B cell (primary cell): ENCODE results near the gene TSPAN16. TPM values are rescaled to one million over a fixed set of nuclear protein-coding genes. Genes with fewer than 3 reads are reported as not detected.
A peak's percentile ranks its signal among the peaks of the same experiment; 100 is the strongest.
"Not testable (repeated sequence)": the region's sequence is repeated elsewhere in the genome, so short reads cannot be mapped to it uniquely, and the experiment has no call there.

Experiments used
- ATAC-seq: fragments of 200-7000 bp; cut with Tn5 transposase; one replicate; pipeline ENCODE4 v1.10.0; 2021; ENCODE audit warnings: low read depth, mild to moderate bottlenecking, moderate number of reproducible peaks, moderate library complexity
- CTCF ChIA-PET: fragments of 350-600 bp; sonication (Branson Sonifier 250); formaldehyde crosslinking; loops from one replicate; lab custom pipeline; 2021; ENCODE audit warnings: antibody characterized with exemption, inconsistent platforms; lab: Charles Lee
- POLR2A ChIA-PET: fragments of 350-600 bp; sonication (Branson Sonifier 250); formaldehyde crosslinking; loops from one replicate; lab custom pipeline; 2021; ENCODE audit warnings: antibody characterized with exemption; lab: Charles Lee
- DNase-seq: peaks from one replicate; pipeline ENCODE4 v3.0.0; 2013
- H2AFZ ChIP-seq: 2 replicates; pipeline ENCODE4 v1.6.1; 2012; ENCODE audit warnings: mild to moderate bottlenecking, low read depth, low read length; ENCODE audit not compliant: insufficient read depth, poor library complexity, severe bottlenecking
- H3K27ac ChIP-seq, 2 donors: 1 replicate in 1 of 2; 2 replicates in 1 of 2; pipeline ENCODE4 v1.5.1; 2012 to 2013; ENCODE audit warnings: low read length in 2 of 2, mild to moderate bottlenecking in 2 of 2, moderate library complexity in 1 of 2
- H3K27me3 ChIP-seq, 4 experiments: fragments of 200-600 bp in 1 of 4; sonication (generic) in 1 of 4; replicated peaks in 1 of 4; 1 replicate in 2 of 4; 2 replicates in 2 of 4; pipeline versions ENCODE4 v1.6.1 to v1.7.0; 2013 to 2016; ENCODE audit warnings: low read length in 3 of 4, mild to moderate bottlenecking in 2 of 4, mixed read lengths in 1 of 4, moderate library complexity in 1 of 4; ENCODE audit not compliant: insufficient read depth in 4 of 4, control insufficient read depth in 3 of 4; ENCODE audit errors: control extremely low read depth in 1 of 4
- H3K36me3 ChIP-seq, 2 experiments: replicated peaks in 1 of 2; 1 replicate in 1 of 2; 2 replicates in 1 of 2; pipeline versions ENCODE4 v1.6.1 to v1.7.1; 2013; ENCODE audit warnings: low read length in 1 of 2; ENCODE audit not compliant: insufficient read depth in 2 of 2, control insufficient read depth in 1 of 2; ENCODE audit errors: control extremely low read depth in 1 of 2, extremely low read depth in 1 of 2
- H3K4me1 ChIP-seq, 2 donors: fragments of 200-600 bp in 1 of 2; sonication (generic) in 1 of 2; 1 replicate in 1 of 2; 2 replicates in 1 of 2; pipeline versions ENCODE4 v1.5.1 to v1.6.1; 2013 to 2017; ENCODE audit warnings: low read length in 2 of 2; ENCODE audit not compliant: control insufficient read depth in 2 of 2, insufficient read depth in 2 of 2
- H3K4me2 ChIP-seq: replicated peaks from 2 replicates; pipeline ENCODE3; 2012; ENCODE audit warnings: mild to moderate bottlenecking, low read depth, low read length; ENCODE audit not compliant: poor library complexity, severe bottlenecking
- H3K4me3 ChIP-seq, 5 experiments: fragments of 200-600 bp in 1 of 5; sonication (generic) in 1 of 5; 1 replicate in 3 of 5; 2 replicates in 2 of 5; pipeline versions ENCODE4 v1.5.1 to v1.7.0; 2011 to 2016; ENCODE audit warnings: low read length in 4 of 5, mild to moderate bottlenecking in 4 of 5, low read depth in 2 of 5, control low read depth in 1 of 5, moderate library complexity in 1 of 5; ENCODE audit not compliant: insufficient read depth in 1 of 5; ENCODE audit errors: control extremely low read depth in 1 of 5, extremely low read depth in 1 of 5
- H3K79me2 ChIP-seq: fragments of 200-600 bp; sonication (generic); one replicate; pipeline ENCODE4 v1.6.0; 2016; ENCODE audit warnings: low read length; ENCODE audit not compliant: control insufficient read depth, insufficient read depth
- H3K9ac ChIP-seq: fragments of 200-600 bp; sonication (generic); 2 replicates; pipeline ENCODE4 v1.6.1; 2017; ENCODE audit warnings: mild to moderate bottlenecking, low read length, moderate library complexity
- H3K9me3 ChIP-seq, 3 donors: one replicate each; pipeline versions ENCODE4 v1.6.1 to v1.7.1; 2013; ENCODE audit warnings: low read length in 2 of 3; ENCODE audit not compliant: control insufficient read depth in 2 of 3, insufficient read depth in 1 of 3; ENCODE audit errors: control extremely low read depth in 1 of 3
- H4K20me1 ChIP-seq: 2 replicates; pipeline ENCODE4 v1.6.0; 2012; ENCODE audit warnings: mild to moderate bottlenecking, low read length; ENCODE audit not compliant: insufficient read depth, control insufficient read depth, poor library complexity, severe bottlenecking
- H3K27ac Mint-ChIP-seq: one replicate; pipeline ENCODE4 v1.8.0; 2021; ENCODE audit warnings: mixed read lengths
- H3K27me3 Mint-ChIP-seq: one replicate; pipeline ENCODE4 v1.8.0; 2021; ENCODE audit warnings: mixed read lengths
- H3K4me1 Mint-ChIP-seq: one replicate; pipeline ENCODE4 v1.8.0; 2021; ENCODE audit warnings: mixed read lengths
- H3K4me3 Mint-ChIP-seq: one replicate; pipeline ENCODE4 v1.8.0; 2021; ENCODE audit warnings: mixed read lengths
- H3K9me3 Mint-ChIP-seq: one replicate; pipeline ENCODE4 v1.8.0; 2022; ENCODE audit warnings: mixed read lengths; ENCODE audit not compliant: insufficient read depth
- EZH2 ChIP-seq: IDR thresholded peaks from 2 replicates; pipeline ENCODE4 v1.6.1; 2012; ENCODE audit warnings: borderline replicate concordance, low read depth, mild to moderate bottlenecking, moderate library complexity, low read length; ENCODE audit not compliant: insufficient read depth, poor library complexity, severe bottlenecking
- WGBS: methylation state at CpG from one replicate; pipeline ENCODE4 v1.1.5; 2013; ENCODE audit warnings: missing lambda C conversion rate; ENCODE audit not compliant: insufficient coverage; 5-methylcytosine and 5-hydroxymethylcytosine counted together
- intact Hi-C: fragments of 100-400 bp; cut with micrococcal nuclease; formaldehyde crosslinking; loops from one replicate; pipeline ENCODE4 v1.10.0; 2022
- polyA plus RNA-seq: library from polyadenylated mRNA; depleted of rRNA; stranded (reverse); fragments of >200 nt; gene quantifications from 2 replicates; pipeline ENCODE4 v1.2.3, GENCODE V29; 2012
- total RNA-seq, 2 donors: library from RNA; stranded (reverse); fragments of 120-200 nt in 1 of 2; gene quantifications; 1 replicate in 1 of 2; 2 replicates in 1 of 2; pipeline versions ENCODE4 v1.2.3 to v1.2.4, GENCODE V29; 2013 to 2022
- TF ChIP-seq, protein P1 (sequence below): fragments of 200-600 bp; IDR thresholded peaks from one replicate; pipeline ENCODE4 v1.8.0; 2022; ENCODE audit warnings: antibody characterized with exemption, mild to moderate bottlenecking

Gene TSPAN16
- total and polyA plus RNA-seq, 2 donors (not counting 1 experiment from before 2014, with no cell fraction given) = not detected

DNA sequence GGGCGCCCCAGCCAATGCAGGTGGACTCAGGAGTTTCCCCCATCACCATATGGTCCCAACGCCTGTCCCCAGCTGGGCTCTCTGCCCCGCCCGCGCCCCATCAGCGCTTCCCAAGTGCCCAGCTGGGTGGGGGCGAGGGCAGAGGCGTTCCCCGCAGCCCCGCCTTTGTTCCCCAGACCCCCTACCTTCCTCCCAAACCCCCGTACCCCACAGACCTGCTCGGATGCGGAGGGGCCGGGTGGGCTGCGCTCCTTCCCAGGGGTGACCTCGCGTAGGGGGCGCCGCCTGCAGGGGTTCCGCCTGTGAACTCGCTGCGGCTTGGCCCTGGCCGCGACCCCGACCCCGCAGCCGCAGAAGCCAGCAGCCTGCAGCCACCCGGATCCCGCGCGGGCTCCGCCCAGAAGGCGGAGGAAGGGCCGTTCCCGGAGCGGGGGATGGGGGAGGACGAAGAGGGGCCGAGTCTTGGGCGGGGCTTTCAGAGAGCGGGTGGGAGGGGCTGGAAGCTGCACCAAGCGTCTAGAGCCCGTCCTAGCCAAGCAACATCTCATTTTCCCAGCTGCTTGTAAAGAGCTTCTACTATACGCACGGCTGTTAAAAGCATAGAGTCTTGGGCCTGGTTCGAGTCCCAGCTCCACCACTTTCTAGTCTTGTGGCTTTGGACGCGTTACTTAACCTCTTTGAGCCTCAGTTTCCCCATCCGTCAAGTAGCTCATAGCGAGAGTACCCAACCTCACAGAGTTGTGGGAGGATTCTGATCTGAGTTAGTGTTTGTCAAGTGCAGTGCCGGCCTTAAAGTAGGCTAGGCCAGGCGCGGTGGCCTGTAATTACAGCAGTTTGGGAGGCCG lies 43.5 kb downstream of the TSPAN16 start, which contains the start of gene RAB3D:
Gene RAB3D, minus strand, starts transcription at position 404 of the 845 bp plus-strand sequence. CDS start 2,258 bp downstream, outside the sequence.
- H3K9ac ChIP-seq = peak within 1 kb of the TSS; percentile 67
- H3K79me2 ChIP-seq = no peaks in the 10 kb centered on the region
- peak within 1 kb of the TSS; percentile 81 for H3K4me3 Mint-ChIP-seq
- H4K20me1 ChIP-seq = no peaks in the 10 kb centered on the region
- 7% methylated on average over 49 of the region's 53 CpGs for WGBS
- peaks cover 25% of the 10 kb centered on the region for H3K4me1 Mint-ChIP-seq
- H3K4me1 ChIP-seq = peaks cover 10 to 17% of the 10 kb centered on the region in 2 donors
- H3K4me3 ChIP-seq = peak within 1 kb of the TSS; percentile 55 to 65 (median 58)
- no peaks in the 10 kb centered on the region for H3K9me3 Mint-ChIP-seq
- peaks cover 8 to 12% of the 10 kb centered on the region in 2 experiments for H3K36me3 ChIP-seq
- peak; percentile 99 for ATAC-seq
- CTCF ChIA-PET = interaction anchor here (0.8 to 2.0 kb wide), 2 partner anchors 41 to 46 kb away, joined by 5 to 10 read pairs; no protein-coding TSS in a partner anchor
- POLR2A ChIA-PET = interaction anchor here (0.6 to 2.2 kb wide), 3 partner anchors 34 to 60 kb away, joined by 3 to 8 read pairs (median 4); partner anchors contain the start of gene SWSAP1
- H3K27ac ChIP-seq = peak within 1 kb of the TSS in 1 of 2 donors; percentile 15
- no peaks in the 10 kb centered on the region for H3K27me3 ChIP-seq
- H3K27me3 Mint-ChIP-seq = no peaks in the 10 kb centered on the region
- peak within 1 kb of the TSS; percentile 85 for H2AFZ ChIP-seq
- peak within 1 kb of the TSS; percentile 95 for H3K4me2 ChIP-seq
- H3K9me3 ChIP-seq = peaks cover 0 to 13% (median 0%) of the 10 kb centered on the region in 3 donors
- intact Hi-C loops = no loop called here
- DNase-seq = peak; percentile 82
- H3K27ac Mint-ChIP-seq = peak within 1 kb of the TSS; percentile 61
- TF ChIP-seq EZH2 = no peak
- TF ChIP-seq, protein P1, sequence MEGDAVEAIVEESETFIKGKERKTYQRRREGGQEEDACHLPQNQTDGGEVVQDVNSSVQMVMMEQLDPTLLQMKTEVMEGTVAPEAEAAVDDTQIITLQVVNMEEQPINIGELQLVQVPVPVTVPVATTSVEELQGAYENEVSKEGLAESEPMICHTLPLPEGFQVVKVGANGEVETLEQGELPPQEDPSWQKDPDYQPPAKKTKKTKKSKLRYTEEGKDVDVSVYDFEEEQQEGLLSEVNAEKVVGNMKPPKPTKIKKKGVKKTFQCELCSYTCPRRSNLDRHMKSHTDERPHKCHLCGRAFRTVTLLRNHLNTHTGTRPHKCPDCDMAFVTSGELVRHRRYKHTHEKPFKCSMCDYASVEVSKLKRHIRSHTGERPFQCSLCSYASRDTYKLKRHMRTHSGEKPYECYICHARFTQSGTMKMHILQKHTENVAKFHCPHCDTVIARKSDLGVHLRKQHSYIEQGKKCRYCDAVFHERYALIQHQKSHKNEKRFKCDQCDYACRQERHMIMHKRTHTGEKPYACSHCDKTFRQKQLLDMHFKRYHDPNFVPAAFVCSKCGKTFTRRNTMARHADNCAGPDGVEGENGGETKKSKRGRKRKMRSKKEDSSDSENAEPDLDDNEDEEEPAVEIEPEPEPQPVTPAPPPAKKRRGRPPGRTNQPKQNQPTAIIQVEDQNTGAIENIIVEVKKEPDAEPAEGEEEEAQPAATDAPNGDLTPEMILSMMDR = no peak

DNA sequence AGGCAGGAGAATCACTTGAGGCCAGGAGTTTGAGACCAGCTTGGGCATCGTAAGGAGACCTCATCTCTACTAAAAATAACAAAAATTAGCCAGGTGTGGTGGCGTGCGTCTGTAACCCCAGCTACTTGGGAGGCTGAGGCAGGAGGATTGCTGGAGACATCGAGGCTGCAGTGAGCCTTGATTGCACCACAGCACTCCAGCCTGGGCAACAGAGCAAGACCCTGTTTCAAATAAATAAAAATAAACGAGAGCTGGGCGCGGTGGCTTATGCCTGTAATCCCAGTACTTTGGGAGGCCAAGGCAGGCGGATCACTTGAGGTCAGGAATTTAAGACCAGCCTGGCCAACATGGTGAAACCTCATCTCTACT lies 44.1 kb downstream of the TSPAN16 start:
- H3K4me3 Mint-ChIP-seq = peak overlapping the region; percentile 81
- peak overlapping the region; percentile 55 to 65 (median 58) for H3K4me3 ChIP-seq
- ChIA-PET CTCF (interaction anchor here (0.8 to 2.0 kb wide), 2 partner anchors 41 to 46 kb away, joined by 5 to 10 read pairs; no protein-coding TSS in a partner anchor), POLR2A (interaction anchor here (0.6 to 2.2 kb wide), 3 partner anchors 34 to 60 kb away, joined by 3 to 8 read pairs (median 4); partner anchors contain the start of gene SWSAP1)
- H3K27me3 Mint-ChIP-seq, H3K9me3 Mint-ChIP-seq, H4K20me1 ChIP-seq, H3K27ac Mint-ChIP-seq, H3K27me3 ChIP-seq, H3K36me3 ChIP-seq, ATAC-seq, intact Hi-C loops, DNase-seq, H3K9me3 ChIP-seq, H3K79me2 ChIP-seq, H3K27ac ChIP-seq: not testable (repeated sequence)
- H3K4me2 ChIP-seq = peak overlapping the region; percentile 95
- 100% methylated on average over 1 of the region's 8 CpGs for WGBS
- peak overlapping the region; percentile 85 for H2AFZ ChIP-seq
- H3K9ac ChIP-seq = peak overlapping the region; percentile 67
- peaks cover 11 to 20% of the 10 kb centered on the region in 2 donors for H3K4me1 ChIP-seq
- H3K4me1 Mint-ChIP-seq = peaks cover 27% of the 10 kb centered on the region
